Neural cell (in vitro differentiated cells): ENCODE results near the gene MAML2. TPM values are rescaled to one million over a fixed set of nuclear protein-coding genes. Genes with fewer than 3 reads are reported as not detected.

Experiments
- H2AFZ ChIP-seq: fragments of 200-600, 300-800 bp; sonication (generic), shearing (Covaris generic); 2 replicates; pipeline ENCODE4 v1.6.0; 2014; ENCODE audit warnings: low read depth, mild to moderate bottlenecking, antibody characterized with exemption, low read length, moderate library complexity
- H3F3A ChIP-seq: fragments of 200-600 bp; shearing (Covaris generic); 2 replicates; pipeline ENCODE4 v1.6.1; 2016; ENCODE audit warnings: mild to moderate bottlenecking, moderate library complexity, mixed read lengths, antibody characterized with exemption, low read length; ENCODE audit not compliant: insufficient read depth, poor library complexity, severe bottlenecking
- H3K27ac ChIP-seq: fragments of 200-600, 300-800 bp; sonication (generic), shearing (Covaris generic); 2 replicates; pipeline ENCODE4 v1.5.1; 2014; ENCODE audit warnings: mild to moderate bottlenecking, low read length, moderate library complexity
- H3K27me3 ChIP-seq: fragments of 300-800, 200-600 bp; sonication (generic), shearing (Covaris generic); 2 replicates; pipeline ENCODE4 v1.6.0; 2014; ENCODE audit warnings: mild to moderate bottlenecking, low read depth, low read length, moderate library complexity; ENCODE audit not compliant: insufficient read depth
- H3K36me3 ChIP-seq: fragments of 300-800, 200-600 bp; sonication (generic), shearing (Covaris generic); 2 replicates; pipeline ENCODE4 v1.5.1; 2014; ENCODE audit warnings: mild to moderate bottlenecking, antibody characterized with exemption, low read length, moderate library complexity; ENCODE audit not compliant: insufficient read depth
- H3K4me2 ChIP-seq: fragments of 300-800, 200-600 bp; sonication (generic), shearing (Covaris generic); 2 replicates; pipeline ENCODE4 v1.6.0; 2014; ENCODE audit warnings: mild to moderate bottlenecking, low read length
- H3K4me3 ChIP-seq: fragments of 300-800, 200-600 bp; sonication (generic), shearing (Covaris generic); 2 replicates; pipeline ENCODE4 v1.5.1; 2014; ENCODE audit warnings: mild to moderate bottlenecking, low read length, moderate library complexity
- H3K79me2 ChIP-seq: fragments of 200-600 bp; shearing (Covaris generic); replicated peaks from 2 replicates; pipeline ENCODE4 v1.6.0; 2014; ENCODE audit warnings: mild to moderate bottlenecking, low read length, moderate library complexity; ENCODE audit not compliant: insufficient read depth
- H3K9ac ChIP-seq: fragments of 300-800, 200-600 bp; sonication (generic), shearing (Covaris generic); 2 replicates; pipeline ENCODE4 v1.6.1; 2016; ENCODE audit warnings: mild to moderate bottlenecking, low read length, mixed read lengths
- H3K9me2 ChIP-seq: fragments of 200-600 bp; shearing (Covaris generic); 2 replicates; pipeline ENCODE4 v1.6.1; 2016; ENCODE audit warnings: mild to moderate bottlenecking, low read length, mixed read lengths; ENCODE audit not compliant: insufficient read depth
- H3K9me3 ChIP-seq: fragments of 200-600, 300-800 bp; sonication (generic), shearing (Covaris generic); 2 replicates; pipeline ENCODE4 v1.6.1; 2016; ENCODE audit warnings: mild to moderate bottlenecking, mixed run types, low read length, moderate library complexity, mixed read lengths
- H4K20me1 ChIP-seq: fragments of 200-600 bp; shearing (Covaris generic); 2 replicates; pipeline ENCODE4 v1.6.1; 2016; ENCODE audit warnings: mild to moderate bottlenecking, mixed run types; ENCODE audit not compliant: insufficient read depth
- CTCF ChIP-seq: fragments of 450-650 bp; IDR thresholded peaks from 2 replicates; pipeline ENCODE4 v1.5.1; 2014; ENCODE audit warnings: antibody characterized with exemption, mild to moderate bottlenecking, moderate library complexity; ENCODE audit not compliant: poor library complexity, severe bottlenecking
- EP300 ChIP-seq: fragments of 450-650 bp; conservative IDR thresholded peaks from 2 replicates; pipeline ENCODE4 v1.6.1; 2014; ENCODE audit warnings: antibody characterized with exemption, mild to moderate bottlenecking, moderate library complexity; ENCODE audit not compliant: poor library complexity, severe bottlenecking
- EZH2 ChIP-seq: fragments of 200-600, 300-800 bp; shearing (Covaris generic), sonication (generic); IDR thresholded peaks from 2 replicates; pipeline ENCODE4 v1.6.1; 2014; ENCODE audit warnings: antibody characterized with exemption, low read length, borderline replicate concordance, mild to moderate bottlenecking; ENCODE audit not compliant: insufficient read depth, poor library complexity, severe bottlenecking
- MXI1 ChIP-seq: fragments of 450-650 bp; conservative IDR thresholded peaks from 2 replicates; pipeline ENCODE4 v1.6.1; 2014; ENCODE audit warnings: antibody characterized with exemption, mild to moderate bottlenecking; ENCODE audit not compliant: poor library complexity, severe bottlenecking
- POLR2AphosphoS5 ChIP-seq: IDR thresholded peaks from 2 replicates; pipeline ENCODE4 v1.6.1; 2012
- RAD21 ChIP-seq: fragments of 450-650 bp; conservative IDR thresholded peaks from 2 replicates; pipeline ENCODE4 v1.6.1; 2014; ENCODE audit warnings: antibody characterized with exemption, mild to moderate bottlenecking, moderate library complexity
- REST ChIP-seq: IDR thresholded peaks from 2 replicates; pipeline ENCODE4 v1.6.1; 2012; ENCODE audit warnings: borderline replicate concordance
- SMC3 ChIP-seq: fragments of 450-650 bp; conservative IDR thresholded peaks from 2 replicates; pipeline ENCODE4 v1.6.1; 2014; ENCODE audit warnings: antibody characterized with exemption, mild to moderate bottlenecking, moderate library complexity; ENCODE audit not compliant: poor library complexity
- TAF1 ChIP-seq: IDR thresholded peaks from 2 replicates; pipeline ENCODE4 v1.6.1; 2012; ENCODE audit warnings: low read depth
- polyA plus RNA-seq: library from polyadenylated mRNA; depleted of rRNA; stranded (reverse); fragments of >200 nt; gene quantifications from 2 replicates; pipeline ENCODE4 v1.2.3, GENCODE V29; 2014

MAML2 gene
- polyA plus RNA-seq, 1 donor from 2014 or later = 3.6 TPM

GRCh38 chr11:96329855-96330510 is 13.0 kb downstream of the MAML2 start:
- H3F3A ChIP-seq = no peaks in the 10 kb centered on the region
- H3K9ac ChIP-seq = peak overlapping the region; percentile 20
- no peaks in the 10 kb centered on the region for H4K20me1 ChIP-seq
- H3K27me3 ChIP-seq = no peaks in the 10 kb centered on the region
- no peak overlapping the region for H2AFZ ChIP-seq
- H3K4me3 ChIP-seq = peak overlapping the region; percentile 34
- H3K79me2 ChIP-seq = no peaks in the 10 kb centered on the region
- H3K4me2 ChIP-seq = peak overlapping the region; percentile 63
- TF ChIP-seq SMC3 (no peak), POLR2AphosphoS5 (peak; percentile 33), EP300 (peak; percentile 69), CTCF (no peak), REST (peak; percentile 62), MXI1 (no peak), EZH2 (no peak), TAF1 (no peak), RAD21 (no peak)
- no peaks in the 10 kb centered on the region for H3K9me2 ChIP-seq
- H3K9me3 ChIP-seq = no peaks in the 10 kb centered on the region
- peak overlapping the region; percentile 69 for H3K27ac ChIP-seq
- H3K36me3 ChIP-seq = no peaks in the 10 kb centered on the region

- no peaks in the 10 kb centered on the region for H3K27me3 ChIP-seq
- H3F3A ChIP-seq = no peaks in the 10 kb centered on the region
- no peaks in the 10 kb centered on the region for H3K9me3 ChIP-seq
- TF ChIP-seq MXI1 (no peak), TAF1 (no peak), RAD21 (no peak), POLR2AphosphoS5 (no peak), EP300 (no peak), SMC3 (no peak), CTCF (no peak), REST (no peak), EZH2 (no peak)
- no peaks in the 10 kb centered on the region for H3K36me3 ChIP-seq
- H3K4me3 ChIP-seq = peak overlapping the region; percentile 34
- H3K4me2 ChIP-seq = peak overlapping the region; percentile 63
- H3K79me2 ChIP-seq = no peaks in the 10 kb centered on the region
- H3K9ac ChIP-seq = peak overlapping the region; percentile 20
- no peaks in the 10 kb centered on the region for H3K9me2 ChIP-seq
- no peak overlapping the region for H2AFZ ChIP-seq
- no peaks in the 10 kb centered on the region for H4K20me1 ChIP-seq
- H3K27ac ChIP-seq = peak overlapping the region; percentile 69
Observed at GRCh38 chr11:96329419-96329818, 13.6 kb downstream of the MAML2 start.
